GM18870 (cell line): ENCODE results near the gene C13orf46.

Experiments used
- ATAC-seq: cut with Tn5 transposase; IDR thresholded peaks from one replicate; pipeline ENCODE4 v1.9.1; 2021; ENCODE audit warnings: moderate library complexity; ENCODE audit not compliant: unreplicated experiment

Gene C13orf46

DNA sequence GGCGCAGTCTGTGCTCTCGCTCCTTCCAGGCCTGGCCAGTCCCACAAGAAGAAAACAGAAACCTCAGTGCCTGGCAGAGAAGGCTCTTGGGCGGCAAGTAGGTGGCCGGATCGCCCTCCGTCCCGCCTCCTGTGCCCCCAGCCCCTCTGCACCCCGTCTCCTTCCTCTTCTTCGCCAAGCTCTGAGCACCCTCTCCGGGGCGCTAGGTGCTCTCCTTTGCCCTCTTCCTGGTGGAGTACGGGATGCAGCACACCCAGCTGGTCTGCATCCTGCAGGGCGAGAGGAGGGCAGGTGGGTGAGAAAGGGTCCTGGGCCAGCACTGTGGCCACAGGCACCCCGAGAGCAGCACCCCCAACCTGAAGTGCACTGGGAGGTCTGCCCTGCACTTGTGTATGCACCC lies 17.3 kb downstream of the C13orf46 start:
- ATAC-seq, result no peak

DNA sequence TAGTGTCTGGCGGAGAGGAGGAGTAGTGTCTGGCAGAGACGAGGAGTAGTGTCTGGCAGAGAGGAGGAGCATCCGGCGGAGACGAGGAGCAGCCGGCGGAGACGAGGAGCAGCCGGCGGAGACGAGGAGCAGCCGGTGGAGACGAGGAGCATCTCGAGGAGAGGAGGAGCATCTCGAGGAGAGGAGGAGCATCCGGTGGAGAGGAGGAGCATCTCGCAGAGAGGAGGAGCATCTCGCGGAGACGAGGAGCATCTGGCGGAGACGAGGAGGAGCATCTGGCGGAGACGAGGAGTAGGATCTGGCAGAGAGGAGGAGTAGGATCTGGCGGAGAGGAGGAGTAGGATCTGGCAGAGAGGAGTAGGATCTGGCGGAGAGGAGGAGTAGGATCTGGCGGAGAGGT lies 18.2 kb downstream of the C13orf46 start:
- ATAC-seq, result no peak

DNA sequence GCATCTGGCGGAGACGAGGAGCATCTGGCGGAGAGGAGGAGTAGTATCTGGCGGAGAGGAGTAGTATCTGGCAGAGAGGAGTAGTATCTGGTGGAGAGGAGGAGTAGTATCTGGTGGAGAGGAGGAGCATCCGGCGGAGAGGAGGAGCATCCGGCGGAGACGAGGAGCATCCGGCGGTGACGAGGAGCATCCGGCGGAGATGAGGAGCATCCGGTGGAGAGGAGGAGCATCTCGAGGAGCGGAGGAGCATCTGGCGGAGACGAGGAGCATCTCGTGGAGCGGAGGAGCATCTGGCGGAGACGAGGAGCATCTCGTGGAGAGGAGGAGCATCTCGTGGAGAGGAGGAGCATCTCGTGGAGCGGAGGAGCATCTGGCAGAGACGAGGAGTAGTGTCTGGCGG lies 18.6 kb downstream of the C13orf46 start:
- ATAC-seq, result no peak

- no peak for ATAC-seq
Measured at GRCh38 chr13:113954046-113954835, 19.6 kb downstream of the C13orf46 start.

DNA sequence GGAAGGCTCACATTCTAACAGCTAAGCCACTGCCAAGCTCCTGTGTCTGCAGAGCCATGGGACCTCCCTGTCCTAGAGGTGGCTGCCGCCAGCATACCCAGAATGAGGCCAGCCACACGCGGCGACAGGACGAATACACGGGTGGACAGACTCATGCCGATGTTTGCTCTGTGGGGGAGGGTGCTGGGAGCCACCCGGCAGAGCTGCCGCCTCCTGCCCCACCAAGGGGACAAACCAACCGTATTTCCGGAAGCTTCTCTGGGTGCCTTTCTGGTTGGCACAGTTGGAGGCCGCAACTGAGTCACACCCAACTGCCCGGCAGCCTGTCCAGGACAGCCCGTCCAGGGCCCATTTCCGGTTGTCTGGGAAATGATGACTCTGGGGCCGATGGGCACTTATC lies 20.3 kb downstream of the C13orf46 start:
- ATAC-seq, result no peak

- no peak for ATAC-seq
Measured at GRCh38 chr13:113952983-113953520, 20.8 kb downstream of the C13orf46 start.

- no peak for ATAC-seq
Measured at GRCh38 chr13:113952151-113952982, 21.5 kb downstream of the C13orf46 start.

- ATAC-seq, result peak; percentile 53
Measured at GRCh38 chr13:113951246-113951999, 22.5 kb downstream of the C13orf46 start.

DNA sequence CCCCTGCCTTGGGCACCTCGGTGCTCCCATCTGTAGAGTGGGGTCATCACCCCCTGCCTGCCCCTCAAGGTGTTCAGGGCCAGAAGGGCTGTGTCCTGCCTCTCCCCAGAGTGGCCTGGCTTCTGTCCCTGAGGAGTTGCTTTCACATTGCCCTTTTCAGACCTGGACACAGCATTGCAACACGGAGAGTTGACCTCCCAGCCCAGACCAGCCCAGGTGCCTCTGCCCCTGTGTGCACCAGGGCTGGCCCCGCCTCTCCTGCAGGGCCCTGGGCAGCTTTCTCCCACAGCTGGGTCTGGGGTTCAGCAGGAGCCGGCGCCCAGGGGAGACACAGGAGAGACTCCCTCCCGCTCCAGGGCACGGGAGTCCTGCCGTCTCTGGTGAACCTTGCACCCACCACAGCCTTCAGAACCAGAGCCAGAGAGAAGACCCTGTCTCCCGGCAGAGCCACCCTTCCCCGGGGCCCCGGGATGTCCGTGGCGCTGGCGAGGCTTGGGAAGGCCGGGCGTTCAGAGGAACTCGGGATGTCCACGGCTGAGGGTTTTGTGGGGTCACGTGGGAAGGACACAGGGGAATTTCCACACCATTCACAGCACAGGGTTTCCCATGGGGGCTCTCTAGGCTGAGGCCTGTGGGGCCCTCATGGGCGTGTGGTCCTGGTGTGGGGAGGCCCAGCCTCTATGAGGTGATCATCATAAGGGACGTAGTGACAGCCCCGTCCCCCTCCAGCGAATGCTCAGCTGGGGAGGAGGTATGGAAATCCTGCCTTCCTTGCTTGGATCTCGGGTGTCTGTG lies 23.2 kb downstream of the C13orf46 start:
- ATAC-seq, result no peak

- no peak for ATAC-seq
Measured at GRCh38 chr13:113949546-113949945, 24.3 kb downstream of the C13orf46 start.

- ATAC-seq, result no peak
Measured at GRCh38 chr13:113948034-113948742, 25.7 kb downstream of the C13orf46 start.

GRCh38 chr13:113947311-113948033 lies 26.4 kb downstream of the C13orf46 start:
- ATAC-seq, result no peak

DNA sequence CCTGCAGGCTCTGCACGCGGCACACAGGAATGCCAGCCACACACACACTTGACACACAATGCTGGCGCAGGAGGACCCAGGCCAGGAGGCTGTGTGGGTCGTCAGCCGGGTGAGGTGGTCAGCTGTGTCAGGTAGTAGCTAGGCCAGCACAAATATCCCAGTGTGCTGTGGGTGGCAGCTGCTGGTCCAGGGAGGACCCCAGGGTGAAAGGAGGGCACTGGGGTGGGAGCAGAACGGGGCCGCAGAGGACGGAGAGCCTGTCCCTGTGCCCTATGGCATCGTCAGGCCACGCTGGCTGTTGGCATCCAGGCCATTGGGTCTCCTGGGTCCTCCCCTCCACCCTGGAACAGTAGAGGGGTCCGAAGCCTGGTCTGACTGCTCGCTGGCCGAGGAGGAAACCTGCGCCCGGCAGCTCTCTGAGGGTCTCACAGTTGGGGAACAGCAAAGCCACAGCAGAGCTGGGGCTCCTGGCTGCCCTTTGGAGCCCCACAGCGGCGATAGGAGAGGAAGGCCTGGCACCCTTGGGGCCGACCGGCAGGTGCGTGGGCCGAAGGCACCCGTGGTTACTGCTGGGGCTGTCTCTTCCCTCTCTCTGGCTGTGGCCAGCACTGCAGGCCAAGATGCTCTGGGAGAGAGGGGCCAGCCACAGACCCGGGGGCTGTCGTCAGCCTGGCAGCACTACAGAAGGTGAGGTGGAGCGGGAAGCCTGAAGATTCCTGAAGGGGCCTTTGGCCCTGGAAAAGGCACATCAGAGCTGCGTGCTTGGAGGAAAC lies 27.3 kb downstream of the C13orf46 start:
- ATAC-seq, result no peak

DNA sequence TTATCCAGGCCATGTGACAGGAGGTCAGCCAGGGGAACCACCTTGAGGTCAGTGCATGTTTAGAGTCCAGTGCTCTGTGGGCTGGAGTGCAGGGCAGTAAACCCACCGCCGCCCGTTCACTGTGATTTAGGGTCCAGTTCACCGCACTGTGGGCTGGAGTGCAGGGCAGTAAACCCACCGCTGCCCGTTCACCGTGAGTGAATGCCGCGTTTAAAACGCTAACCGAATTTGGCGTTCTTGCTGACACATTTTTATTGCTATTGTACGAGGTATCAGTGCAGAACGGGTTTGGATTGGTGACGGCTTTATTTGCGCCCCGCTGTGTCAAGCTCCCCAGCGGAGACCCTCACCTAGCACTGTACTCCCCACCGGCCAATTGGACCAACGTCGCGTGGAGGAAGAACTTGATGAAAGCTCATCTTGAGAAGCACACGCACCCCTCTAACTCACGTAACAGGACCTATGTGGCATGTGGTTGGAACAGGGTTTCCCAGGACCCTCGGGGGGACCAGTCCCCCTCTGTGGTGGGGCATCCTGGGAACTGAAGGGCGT lies 27.9 kb downstream of the C13orf46 start:
- ATAC-seq, result no peak

GRCh38 chr13:113943821-113944565 lies 29.9 kb downstream of the C13orf46 start:
- no peak for ATAC-seq

- no peak for ATAC-seq
Measured at GRCh38 chr13:113942591-113943103, 31.2 kb downstream of the C13orf46 start.

GRCh38 chr13:113941571-113942191 lies 32.2 kb downstream of the C13orf46 start:
- no peak for ATAC-seq
